ENCODE results near the gene HSPA4.

GRCh38 chr5:133154274-133155075 is 102.7 kb downstream of the HSPA4 start:
- TF ChIP-seq, protein P1, sequence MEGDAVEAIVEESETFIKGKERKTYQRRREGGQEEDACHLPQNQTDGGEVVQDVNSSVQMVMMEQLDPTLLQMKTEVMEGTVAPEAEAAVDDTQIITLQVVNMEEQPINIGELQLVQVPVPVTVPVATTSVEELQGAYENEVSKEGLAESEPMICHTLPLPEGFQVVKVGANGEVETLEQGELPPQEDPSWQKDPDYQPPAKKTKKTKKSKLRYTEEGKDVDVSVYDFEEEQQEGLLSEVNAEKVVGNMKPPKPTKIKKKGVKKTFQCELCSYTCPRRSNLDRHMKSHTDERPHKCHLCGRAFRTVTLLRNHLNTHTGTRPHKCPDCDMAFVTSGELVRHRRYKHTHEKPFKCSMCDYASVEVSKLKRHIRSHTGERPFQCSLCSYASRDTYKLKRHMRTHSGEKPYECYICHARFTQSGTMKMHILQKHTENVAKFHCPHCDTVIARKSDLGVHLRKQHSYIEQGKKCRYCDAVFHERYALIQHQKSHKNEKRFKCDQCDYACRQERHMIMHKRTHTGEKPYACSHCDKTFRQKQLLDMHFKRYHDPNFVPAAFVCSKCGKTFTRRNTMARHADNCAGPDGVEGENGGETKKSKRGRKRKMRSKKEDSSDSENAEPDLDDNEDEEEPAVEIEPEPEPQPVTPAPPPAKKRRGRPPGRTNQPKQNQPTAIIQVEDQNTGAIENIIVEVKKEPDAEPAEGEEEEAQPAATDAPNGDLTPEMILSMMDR (conservative IDR thresholded peaks at IDR 0.05; ENCODE audit: low read depth, low read length), result no peak
- no peak for TF ChIP-seq EZH2 (IDR thresholded peaks at IDR 0.05; ENCODE audit: borderline replicate concordance, low read depth, low read length, poor library complexity, severe bottlenecking)

Measured in A673 (cell line).